Erythroblast (primary cell): ENCODE data around the gene ZFYVE28.
A peak's percentile ranks its signal among the peaks of the same experiment; 100 is the strongest.

Source experiments
- DNase-seq, 2 experiments: peaks; one replicate each; lab custom pipeline; 2025; lab: John Stamatoyannopoulos, UW
- GATA1 ChIP-seq: IDR thresholded peaks from 2 replicates; pipeline ENCODE4 v1.6.1; 2011; ENCODE audit warnings: low read depth, mild to moderate bottlenecking, control low read depth, low read length, moderate library complexity
- POLR2A ChIP-seq: IDR thresholded peaks from 2 replicates; pipeline ENCODE4 v1.6.1; 2011; ENCODE audit warnings: mild to moderate bottlenecking, low read length

ZFYVE28 gene

GRCh38 chr4:2264481-2265041 lies 153.9 kb downstream of the ZFYVE28 start:
- no peak for DNase-seq
- TF ChIP-seq GATA1 (no peak), POLR2A (no peak)

- TF ChIP-seq POLR2A = no peak
- TF ChIP-seq GATA1 = no peak
- no peak for DNase-seq
These were observed 154.5 kb downstream of the ZFYVE28 start for GRCh38 chr4:2263926-2264321.

GRCh38 chr4:2262944-2263250 lies 155.5 kb downstream of the ZFYVE28 start:
- DNase-seq = no peak
- TF ChIP-seq GATA1 (no peak), POLR2A (no peak)

- peak; percentile 99 to 100 for DNase-seq
- TF ChIP-seq POLR2A (peak; percentile 96), GATA1 (no peak)
These were observed 156.1 kb downstream of the ZFYVE28 start for GRCh38 chr4:2262145-2262943.

GRCh38 chr4:2261853-2262144 lies 156.6 kb downstream of the ZFYVE28 start, which contains the start of gene MXD4:
TSS of gene MXD4 (minus strand) at chr4:2262109. CDS start at chr4:2261980, 129 bp downstream.
- DNase-seq = no peak

GRCh38 chr4:2261110-2261852 lies 157.2 kb downstream of the ZFYVE28 start:
- peak; percentile 77 to 86 for DNase-seq
- TF ChIP-seq POLR2A (no peak), GATA1 (no peak)

More at GRCh38 chr4:2261853-2262144, 156.6 kb downstream of the ZFYVE28 start, which contains the start of gene MXD4:
- no peak for TF ChIP-seq GATA1
- TF ChIP-seq POLR2A = no peak

- no peak for DNase-seq
- TF ChIP-seq POLR2A (no peak), GATA1 (no peak)
These were observed 157.9 kb downstream of the ZFYVE28 start for GRCh38 chr4:2260344-2261109.

GRCh38 chr4:2259541-2260343 lies 158.7 kb downstream of the ZFYVE28 start:
- no peak for DNase-seq
- no peak for TF ChIP-seq POLR2A
- no peak for TF ChIP-seq GATA1

- no peak for DNase-seq
- TF ChIP-seq GATA1 = no peak
- no peak for TF ChIP-seq POLR2A
These were observed 159.4 kb downstream of the ZFYVE28 start for GRCh38 chr4:2259036-2259540.

GRCh38 chr4:2258091-2259035 lies 160.1 kb downstream of the ZFYVE28 start:
- no peak for DNase-seq
- TF ChIP-seq GATA1 = no peak
- no peak for TF ChIP-seq POLR2A

- DNase-seq = no peak
These were observed 160.9 kb downstream of the ZFYVE28 start for GRCh38 chr4:2257361-2258081.

GRCh38 chr4:2256781-2257191 lies 161.7 kb downstream of the ZFYVE28 start:
- TF ChIP-seq GATA1 = no peak
- no peak for TF ChIP-seq POLR2A
- DNase-seq = no peak

More at GRCh38 chr4:2257361-2258081, 160.9 kb downstream of the ZFYVE28 start:
- TF ChIP-seq POLR2A = no peak
- no peak for TF ChIP-seq GATA1
